Measurements from ENCODE around the gene PACRGL. TPM values are rescaled to one million over a fixed set of nuclear protein-coding genes. Genes with fewer than 3 reads are reported as not detected.
A peak's percentile ranks its signal among the peaks of the same experiment; 100 is the strongest.
"Not testable (repeated sequence)": the region's sequence is repeated elsewhere in the genome, so short reads cannot be mapped to it uniquely, and the experiment has no call there.

PACRGL gene
- total RNA-seq, 4 donors from 2014 or later: 10.8 to 28.6 (median 13.7) TPM

- no peak for TF ChIP-seq CTCF (IDR thresholded peaks at IDR 0.05)
- no peaks in the 10 kb centered on the region for H3K4me1 ChIP-seq
- no peak overlapping the region for H3K27ac ChIP-seq
- 69 to 80% methylated on average over 9 to 13 of the region's 13 CpGs for WGBS, 2 donors
- intact Hi-C loops (cut with DNase I): no loop called here
- H3K4me3 ChIP-seq: no peak overlapping the region
- no peaks in the 10 kb centered on the region for H3K9me3 ChIP-seq
- no peak for DNase-seq
- no peaks in the 10 kb centered on the region for H3K27me3 ChIP-seq
- no peaks in the 10 kb centered on the region for H3K36me3 ChIP-seq
Measured at GRCh38 chr4:20764366-20764992, 64.2 kb downstream of the PACRGL start.

- intact Hi-C loops (cut with DNase I): loop anchor here (10.0 kb wide), 1 partner anchor 361 kb away; no protein-coding TSS in a partner anchor
- no peaks in the 10 kb centered on the region for H3K36me3 ChIP-seq
- WGBS, 2 donors: 21 to 26% methylated on average over 13 to 14 of the region's 14 CpGs
- no peaks in the 10 kb centered on the region for H3K9me3 ChIP-seq
- H3K27me3 ChIP-seq: no peaks in the 10 kb centered on the region
- no peak overlapping the region for H3K27ac ChIP-seq
- peak overlapping the region in 1 of 4 donors; percentile 21 for H3K4me3 ChIP-seq
- TF ChIP-seq POLR2A (IDR thresholded peaks at IDR 0.05): no peak
- peak in 5 of 6 experiments; percentile 46 to 69 (median 61) for TF ChIP-seq CTCF (IDR thresholded peaks at IDR 0.05)
- no peak for DNase-seq
- peaks cover 0 to 8% (median 0%) of the 10 kb centered on the region in 3 donors for H3K4me1 ChIP-seq
Measured at GRCh38 chr4:20773144-20773997, 73.1 kb downstream of the PACRGL start.

- H3K27me3 ChIP-seq: no peaks in the 10 kb centered on the region
- H3K4me3 ChIP-seq: no peak overlapping the region
- H3K9me3 ChIP-seq: peaks cover 0 to 5% (median 4%) of the 10 kb centered on the region in 3 donors
- WGBS, 2 donors: 25 to 29% methylated on average over 1 of the region's 1 CpG
- no peak overlapping the region for H3K27ac ChIP-seq
- no peaks in the 10 kb centered on the region for H3K4me1 ChIP-seq
- TF ChIP-seq POLR2A (IDR thresholded peaks at IDR 0.05) (no peak), CTCF (IDR thresholded peaks at IDR 0.05) (no peak)
- intact Hi-C loops (cut with DNase I): loop anchor here (10.0 kb wide), 1 partner anchor 356 kb away; no protein-coding TSS in a partner anchor
- no peaks in the 10 kb centered on the region for H3K36me3 ChIP-seq
- DNase-seq: no peak
Measured at GRCh38 chr4:20778896-20779295, 78.6 kb downstream of the PACRGL start.

GRCh38 chr4:20783134-20783533 lies 82.9 kb downstream of the PACRGL start:
- H3K4me1 ChIP-seq; H3K4me3 ChIP-seq; intact Hi-C loops (cut with DNase I); H3K27ac ChIP-seq; DNase-seq; H3K9me3 ChIP-seq; H3K36me3 ChIP-seq; H3K27me3 ChIP-seq: not testable (repeated sequence)
- 50 to 76% methylated on average over 1 of the region's 1 CpG for WGBS, 2 donors

GRCh38 chr4:20787940-20788665 lies 87.8 kb downstream of the PACRGL start:
- Histone ChIP-seq H3K4me3 (no peak overlapping the region), H3K36me3 (no peaks in the 10 kb centered on the region), H3K4me1 (no peaks in the 10 kb centered on the region), H3K27ac (no peak overlapping the region), H3K27me3 (no peaks in the 10 kb centered on the region), H3K9me3 (peaks cover 0 to under 1% (median 0%) of the 10 kb centered on the region in 3 donors)
- no peak for DNase-seq
- intact Hi-C loops (cut with DNase I): no loop called here
- TF ChIP-seq CTCF (IDR thresholded peaks at IDR 0.05): no peak
- 68 to 76% methylated on average over 2 of the region's 2 CpGs for WGBS, 2 donors
